ENCODE measurements around the gene CYB5RL.

GRCh38 chr1:54225378-54225777 is 25.5 kb upstream of the CYB5RL start:
- no peak for TF ChIP-seq CTCF (conservative IDR thresholded peaks at IDR 0.05 in 1 of 2, IDR thresholded peaks at IDR 0.05 in 1 of 2; ENCODE audit: extremely low read depth in 1 of 2, insufficient read depth in 1 of 2, low read depth in 1 of 2, low read length in 2 of 2)
- TF ChIP-seq EZH2 (IDR thresholded peaks at IDR 0.05; ENCODE audit: borderline replicate concordance, low read length) = no peak
